K562 (cell line): ENCODE results near the gene SCAF11. TPM values are rescaled to one million over a fixed set of nuclear protein-coding genes. Genes with fewer than 3 reads are reported as not detected.

Experiments used
- ATF3 ChIP-seq, 2 experiments: fragments of 450-650 bp in 1 of 2; sonication (generic) in 1 of 2; formaldehyde crosslinking in 1 of 2; IDR thresholded peaks in 1 of 2; conservative IDR thresholded peaks in 1 of 2; 2 replicates each; pipeline versions ENCODE4 v1.6.1 to v1.8.1; 2016 to 2023; ENCODE audit warnings: mild to moderate bottlenecking in 2 of 2, moderate library complexity in 2 of 2, inconsistent platforms in 1 of 2, missing genetic modification reagents in 1 of 2
- CAMTA2 ChIP-seq: fragments of 250-450 bp; sonication (Bioruptor Pico); conservative IDR thresholded peaks from 2 replicates; pipeline ENCODE4 v1.5.1; 2022
- ETV6 ChIP-seq, 3 experiments: fragments of 150-350 bp in 1 of 3; sonication (generic) in 1 of 3; formaldehyde crosslinking in 1 of 3; IDR thresholded peaks; 2 replicates each; pipeline versions ENCODE4 v1.6.1 to v1.8.0; 2014 to 2022; ENCODE audit warnings: borderline replicate concordance in 2 of 3, low read depth in 2 of 3, antibody characterized with exemption in 1 of 3, low read length in 1 of 3, mild to moderate bottlenecking in 1 of 3, missing genetic modification reagents in 1 of 3
- HMG20B ChIP-seq: fragments of 250-450 bp; sonication (Bioruptor Pico); IDR thresholded peaks from 2 replicates; pipeline ENCODE4 v1.5.0; 2021; ENCODE audit warnings: mild to moderate bottlenecking
- MGA ChIP-seq: fragments of 450-650 bp; IDR thresholded peaks from 2 replicates; pipeline ENCODE4 v1.6.1; 2016; ENCODE audit warnings: mild to moderate bottlenecking, moderate library complexity
- NFIX ChIP-seq: fragments of 250-450 bp; sonication (Bioruptor Pico); IDR thresholded peaks from 2 replicates; pipeline ENCODE4 v1.4.0; 2020; ENCODE audit warnings: low read depth, mild to moderate bottlenecking, moderate library complexity
- XRCC5 ChIP-seq: fragments of 200-400 bp; formaldehyde crosslinking; IDR thresholded peaks from 2 replicates; pipeline ENCODE4 v1.6.1; 2017; ENCODE audit warnings: low read depth, mild to moderate bottlenecking, low read length
- ZNF699 ChIP-seq: fragments of 250-450 bp; sonication (Bioruptor Pico); IDR thresholded peaks from 2 replicates; pipeline ENCODE4 v1.8.0; 2021; ENCODE audit warnings: mild to moderate bottlenecking, moderate library complexity; ENCODE audit not compliant: insufficient replicate concordance
- polyA plus RNA-seq, 8 experiments: library from polyadenylated mRNA; depleted of rRNA in 4 of 8; stranded (reverse) in 5 of 8; unstranded in 3 of 8; fragments of >200 nt; fragmentation: Nextera tagmentation in 2 of 8; fragmentation: Illumina TruSeq in 1 of 8; extraction: Ambion mirVana in 2 of 8; extraction: Trizol in 1 of 8; gene quantifications; 2 replicates each; pipeline versions ENCODE4 v1.2.1 to v1.2.3, GENCODE V29; 2011 to 2014; ENCODE audit warnings: inconsistent platforms in 1 of 8, missing spikeins in 1 of 8
- total RNA-seq, 7 experiments: library from RNA; depleted of rRNA in 6 of 7; stranded (reverse); fragments of >200 nt in 6 of 7; fragmentation: Illumina TruSeq in 2 of 7; extraction: Trizol in 2 of 7; gene quantifications; 2 replicates each; pipeline versions ENCODE4 v1.2.1 to v1.2.3, GENCODE V29; 2011 to 2021; ENCODE audit warnings: low replicate concordance in 1 of 7

The SCAF11 gene
- total and polyA plus RNA-seq, 9 of the 15 experiments (the other 6 are each of a cell fraction or from before 2014, with no cell fraction given) = 30.4 to 119 (median 80.0) TPM

GRCh38 chr12:45989721-45990467 lies 480 bp downstream of the SCAF11 start (continued):
- no peak for TF ChIP-seq MGA
- TF ChIP-seq ATF3 (IDR thresholded peaks at IDR 0.05) = no peak
- no peak for TF ChIP-seq ATF3 (CRISPR knock-in tag; conservative IDR thresholded peaks at IDR 0.05)
- 0 out of 2 replicates have a peak, but pooled peaks have one; percentile 52 for TF ChIP-seq HMG20B (CRISPR knock-in tag)
- no peak for TF ChIP-seq CAMTA2
- no peak for TF ChIP-seq ZNF699 (CRISPR knock-in tag)
- TF ChIP-seq NFIX (CRISPR knock-in tag) = no peak
- TF ChIP-seq XRCC5 = 0 out of 2 replicates have a peak, but pooled peaks have one; percentile 14
- no peak for TF ChIP-seq ETV6 (IDR thresholded peaks at IDR 0.05; ENCODE audit: borderline replicate concordance in 1 of 2, low read depth in 2 of 2, low read length in 1 of 2)
- no peak for TF ChIP-seq ETV6 (CRISPR knock-in tag; IDR thresholded peaks at IDR 0.05; ENCODE audit: borderline replicate concordance)
